Anterior cingulate cortex (tissue), 58 donors: ENCODE results near the gene HIVEP3.

Experiments used
- DNase-seq, 58 donors: peaks; one replicate each; lab custom pipeline; 2025; lab: John Stamatoyannopoulos, UW

The HIVEP3 gene

GRCh38 chr1:41520951-41521752 is 397.6 kb downstream of the HIVEP3 start:
- DNase-seq, result no peak

GRCh38 chr1:41519667-41520066 is 399.1 kb downstream of the HIVEP3 start:
- DNase-seq, result no peak

GRCh38 chr1:41518471-41518870 is 400.3 kb downstream of the HIVEP3 start:
- DNase-seq, result no peak

- DNase-seq, result peak in 2 of 58 donors; percentile 12 to 13
Measured at GRCh38 chr1:41517062-41517438, 401.7 kb downstream of the HIVEP3 start.

- peak; percentile 20 to 97 (median 86) for DNase-seq
Measured at GRCh38 chr1:41516168-41517061, 402.3 kb downstream of the HIVEP3 start.

GRCh38 chr1:41515778-41516167 is 402.9 kb downstream of the HIVEP3 start:
- DNase-seq, result no peak

- DNase-seq, result peak in 51 of 58 donors; percentile 13 to 89 (median 62)
Measured at GRCh38 chr1:41515131-41515678, 403.5 kb downstream of the HIVEP3 start.

GRCh38 chr1:41514381-41514780 is 404.3 kb downstream of the HIVEP3 start:
- DNase-seq, result peak in 1 of 58 donors; percentile 25

GRCh38 chr1:41513383-41513735 is 405.4 kb downstream of the HIVEP3 start:
- no peak for DNase-seq

- DNase-seq, result no peak
Measured at GRCh38 chr1:41512701-41513382, 405.9 kb downstream of the HIVEP3 start.

- DNase-seq, result no peak
Measured at GRCh38 chr1:41511239-41511540, 407.5 kb downstream of the HIVEP3 start.

GRCh38 chr1:41510531-41511238 is 408.0 kb downstream of the HIVEP3 start:
- no peak for DNase-seq

- no peak for DNase-seq
Measured at GRCh38 chr1:41509270-41509671, 409.5 kb downstream of the HIVEP3 start.

- DNase-seq, result no peak
Measured at GRCh38 chr1:41508290-41508689, 410.4 kb downstream of the HIVEP3 start.

- DNase-seq, result no peak
Measured at GRCh38 chr1:41507836-41508235, 410.9 kb downstream of the HIVEP3 start.

- DNase-seq, result peak in 5 of 58 donors; percentile 20 to 33 (median 22)
Measured at GRCh38 chr1:41507110-41507720, 411.5 kb downstream of the HIVEP3 start.

GRCh38 chr1:41504114-41505035 is 414.3 kb downstream of the HIVEP3 start:
- no peak for DNase-seq

GRCh38 chr1:41503538-41504113 is 415.1 kb downstream of the HIVEP3 start:
- no peak for DNase-seq
